ENCODE results near the gene IGFBP4. TPM values are rescaled to one million over a fixed set of nuclear protein-coding genes. Genes with fewer than 3 reads are reported as not detected.

The IGFBP4 gene
- total and polyA plus RNA-seq, 2 of the 13 experiments (the other 11 are each of a cell fraction or from before 2014, with no cell fraction given), result 4.1 to 49.0 TPM

GRCh38 chr17:40443196-40443987 is at the start of gene IGFBP4 (continued):
- TF ChIP-seq BCLAF1 (IDR thresholded peaks at IDR 0.05) (no peak), DZIP1 (CRISPR knock-in tag; IDR thresholded peaks at IDR 0.05) (peak; percentile 93), ZNF180 (CRISPR knock-in tag; IDR thresholded peaks at IDR 0.05; ENCODE audit: borderline replicate concordance, low read depth) (0 out of 2 replicates have a peak, but pooled peaks have one; percentile 47), JUNB (CRISPR knock-in tag; IDR thresholded peaks at IDR 0.05; ENCODE audit: borderline replicate concordance) (peak; percentile 46; the same call in 1 of the 2 replicates), PHF21A (CRISPR knock-in tag; IDR thresholded peaks at IDR 0.05) (no peak), ZNF280B (CRISPR knock-in tag; IDR thresholded peaks at IDR 0.05; ENCODE audit: borderline replicate concordance) (peak; percentile 70; the same call in 1 of the 2 replicates), TEAD3 (CRISPR knock-in tag; optimal IDR thresholded peaks at IDR 0.05; ENCODE audit: borderline replicate concordance) (peak; percentile 18), ZMAT3 (CRISPR knock-in tag; conservative IDR thresholded peaks at IDR 0.05) (no peak), FOXJ3 (CRISPR knock-in tag; IDR thresholded peaks at IDR 0.05; ENCODE audit: borderline replicate concordance) (0 out of 2 replicates have a peak, but pooled peaks have one; percentile 18), ZNF468 (CRISPR knock-in tag; IDR thresholded peaks at IDR 0.05) (peak; percentile 82; the same call in 1 of the 2 replicates), CEBPB (IDR thresholded peaks at IDR 0.05; ENCODE audit: borderline replicate concordance, low read depth, low read length) (peak; percentile 84), KLF11 (CRISPR knock-in tag; IDR thresholded peaks at IDR 0.05) (no peak), FOXA3 (CRISPR knock-in tag; IDR thresholded peaks at IDR 0.05) (peak; percentile 43), ADNP (CRISPR knock-in tag; IDR thresholded peaks at IDR 0.05) (no peak), ZNF704 (CRISPR knock-in tag; IDR thresholded peaks at IDR 0.05; ENCODE audit: borderline replicate concordance) (0 out of 2 replicates have a peak, but pooled peaks have one; percentile 26), NCOA2 (CRISPR knock-in tag; IDR thresholded peaks at IDR 0.05) (no peak; the same call in 1 of the 2 replicates), ZNF768 (CRISPR knock-in tag; IDR thresholded peaks at IDR 0.05) (peak; percentile 76; the same call in 1 of the 2 replicates), TRIM24 (CRISPR knock-in tag; IDR thresholded peaks at IDR 0.05) (no peak), ZBTB20 (CRISPR knock-in tag; IDR thresholded peaks at IDR 0.05; ENCODE audit: borderline replicate concordance, low read depth) (no peak), ZNF790 (CRISPR knock-in tag; IDR thresholded peaks at IDR 0.05; ENCODE audit: borderline replicate concordance) (no peak)

All from HepG2 (cell line).